IMR-90 (cell line): ENCODE data around the gene OGFOD3. TPM values are rescaled to one million over a fixed set of nuclear protein-coding genes. Genes with fewer than 3 reads are reported as not detected.

ENCODE experiments used
- ATAC-seq: fragments of 200-7000 bp; cut with Tn5 transposase; 2 replicates; pipeline ENCODE4 v1.9.1; 2020; ENCODE audit warnings: low read depth, mild to moderate bottlenecking, moderate library complexity
- BruUV-seq: library from RNA; stranded (reverse); fragments of 400-500 nt; replicated peaks from 2 replicates; lab custom pipeline; 2021; lab: Mats Ljungman, UMichigan
- CTCF ChIA-PET: fragments of 300-600 bp; formaldehyde crosslinking; extraction: SDS; loops from one replicate; lab custom pipeline; 2021; ENCODE audit warnings: antibody characterized with exemption; lab: Yijun Ruan, JAX
- POLR2A ChIA-PET: fragments of 300-600 bp; sonication (Branson Sonifier 250); formaldehyde crosslinking; loops from one replicate; lab custom pipeline; 2022; ENCODE audit warnings: antibody characterized with exemption; ENCODE audit not compliant: unreplicated experiment; lab: Charles Lee
- DNase-seq: peaks from one replicate; pipeline ENCODE4 v3.0.0; 2013
- H2AFZ ChIP-seq: replicated peaks from 2 replicates; pipeline ENCODE3; 2013; ENCODE audit warnings: low read length, mild to moderate bottlenecking; ENCODE audit not compliant: poor library complexity
- H2AK5ac ChIP-seq: 2 replicates; pipeline ENCODE4 v1.6.1; 2013; ENCODE audit warnings: low read depth, low read length, inconsistent platforms
- H2AK9ac ChIP-seq: replicated peaks from 2 replicates; pipeline ENCODE3; 2013; ENCODE audit warnings: mild to moderate bottlenecking, low read depth, low read length, moderate library complexity; ENCODE audit not compliant: poor library complexity
- H2BK120ac ChIP-seq: 2 replicates; pipeline ENCODE4 v1.6.1; 2013; ENCODE audit warnings: low read depth, low read length, inconsistent platforms
- H2BK15ac ChIP-seq: 3 replicates; pipeline ENCODE4 v1.6.1; 2013; ENCODE audit warnings: low read depth, low read length, inconsistent platforms
- H2BK20ac ChIP-seq: 2 replicates; pipeline ENCODE4 v1.6.1; 2013; ENCODE audit warnings: low read depth, mild to moderate bottlenecking, inconsistent platforms, low read length, moderate library complexity
- H2BK5ac ChIP-seq: 2 replicates; pipeline ENCODE4 v1.6.1; 2013; ENCODE audit warnings: mild to moderate bottlenecking, low read depth, low read length, inconsistent platforms; ENCODE audit not compliant: poor library complexity, severe bottlenecking
- H3K14ac ChIP-seq: replicated peaks from 2 replicates; pipeline ENCODE4 v1.6.1; 2013; ENCODE audit warnings: low read depth, low read length, inconsistent platforms
- H3K18ac ChIP-seq: 2 replicates; pipeline ENCODE4 v1.6.1; 2013; ENCODE audit warnings: low read depth, low read length, control low read depth
- H3K23ac ChIP-seq: 2 replicates; pipeline ENCODE4 v1.6.1; 2013; ENCODE audit warnings: low read depth, low read length, inconsistent platforms
- H3K27ac ChIP-seq: 2 replicates; pipeline ENCODE4 v1.5.1; 2013; ENCODE audit warnings: mild to moderate bottlenecking, control low read depth, low read length; ENCODE audit not compliant: insufficient read depth
- H3K27me3 ChIP-seq: 2 replicates; pipeline ENCODE4 v1.6.1; 2013; ENCODE audit warnings: low read length; ENCODE audit not compliant: control insufficient read depth, insufficient read depth
- H3K36me3 ChIP-seq: 2 replicates; pipeline ENCODE4 v1.6.1; 2013; ENCODE audit warnings: low read length, mixed read lengths; ENCODE audit not compliant: control insufficient read depth, insufficient read depth
- H3K4ac ChIP-seq: 2 replicates; pipeline ENCODE4 v1.6.1; 2013; ENCODE audit warnings: low read depth, low read length, inconsistent platforms
- H3K4me1 ChIP-seq: 2 replicates; pipeline ENCODE4 v1.6.1; 2013; ENCODE audit warnings: low read length, mixed read lengths; ENCODE audit not compliant: control insufficient read depth, insufficient read depth
- H3K4me2 ChIP-seq: 2 replicates; pipeline ENCODE4 v1.6.1; 2013; ENCODE audit warnings: low read depth, mild to moderate bottlenecking, control low read depth, low read length, moderate library complexity
- H3K4me3 ChIP-seq: 2 replicates; pipeline ENCODE4 v1.5.1; 2013; ENCODE audit warnings: low read depth, mild to moderate bottlenecking, control low read depth, low read length, moderate library complexity; ENCODE audit not compliant: insufficient read depth
- H3K56ac ChIP-seq: 2 replicates; pipeline ENCODE4 v1.6.1; 2013; ENCODE audit warnings: low read length, inconsistent platforms; ENCODE audit not compliant: insufficient read depth; ENCODE audit errors: extremely low read depth
- H3K79me1 ChIP-seq, 2 experiments: 2 replicates each; pipeline ENCODE4 v1.6.1; 2013; ENCODE audit warnings: low read length in 2 of 2, inconsistent platforms in 1 of 2, low read depth in 1 of 2
- H3K9ac ChIP-seq: 2 replicates; pipeline ENCODE4 v1.6.1; 2013; ENCODE audit warnings: low read depth, low read length, control low read depth
- H3K9me1 ChIP-seq: 2 replicates; pipeline ENCODE4 v1.6.1; 2013; ENCODE audit warnings: low read length, inconsistent platforms; ENCODE audit not compliant: insufficient read depth
- H3K9me3 ChIP-seq: 2 replicates; pipeline ENCODE4 v1.6.1; 2013; ENCODE audit warnings: low read length; ENCODE audit not compliant: control insufficient read depth, insufficient read depth
- H4K20me1 ChIP-seq: 2 replicates; pipeline ENCODE4 v1.6.1; 2013; ENCODE audit warnings: low read length, inconsistent platforms; ENCODE audit not compliant: insufficient read depth
- H4K5ac ChIP-seq: 2 replicates; pipeline ENCODE4 v1.6.1; 2013; ENCODE audit warnings: mild to moderate bottlenecking, low read depth, low read length, control low read depth
- H4K8ac ChIP-seq, 2 experiments: 2 replicates each; pipeline ENCODE4 v1.6.1; 2013; ENCODE audit warnings: low read depth in 2 of 2, low read length in 2 of 2, control low read depth in 1 of 2, inconsistent platforms in 1 of 2
- H4K91ac ChIP-seq: 2 replicates; pipeline ENCODE4 v1.6.1; 2013; ENCODE audit warnings: low read depth, low read length, inconsistent platforms; ENCODE audit not compliant: insufficient read depth
- BHLHE40 ChIP-seq: fragments of 150-350 bp; IDR thresholded peaks from 2 replicates; pipeline ENCODE4 v1.6.1; 2016; ENCODE audit warnings: mild to moderate bottlenecking, low read depth, low read length
- CEBPB ChIP-seq: IDR thresholded peaks from 2 replicates; pipeline ENCODE4 v1.6.1; 2012; ENCODE audit warnings: low read depth, low read length, improper control_type of control experiment
- CHD1 ChIP-seq: IDR thresholded peaks from 2 replicates; pipeline ENCODE4 v1.6.1; 2012; ENCODE audit warnings: low read depth, low read length, improper control_type of control experiment
- FOS ChIP-seq: fragments of 150-350 bp; IDR thresholded peaks from 2 replicates; pipeline ENCODE4 v1.6.1; 2016; ENCODE audit warnings: low read depth, low read length
- MAFK ChIP-seq: IDR thresholded peaks from 2 replicates; pipeline ENCODE4 v1.6.1; 2012; ENCODE audit warnings: low read depth, low read length, improper control_type of control experiment
- MAZ ChIP-seq: IDR thresholded peaks from 2 replicates; pipeline ENCODE4 v1.6.1; 2012; ENCODE audit warnings: low read depth, mild to moderate bottlenecking, low read length, improper control_type of control experiment, moderate library complexity, borderline replicate concordance
- MXI1 ChIP-seq: IDR thresholded peaks from 2 replicates; pipeline ENCODE4 v1.6.1; 2012; ENCODE audit warnings: low read depth, mild to moderate bottlenecking, low read length, moderate library complexity, borderline replicate concordance
- NFE2L2 ChIP-seq: fragments of 150-350 bp; IDR thresholded peaks from 2 replicates; pipeline ENCODE4 v1.6.1; 2016; ENCODE audit warnings: low read depth, mild to moderate bottlenecking, low read length
- POLR2A ChIP-seq: IDR thresholded peaks from 2 replicates; pipeline ENCODE4 v1.6.1; 2012; ENCODE audit warnings: mild to moderate bottlenecking, low read depth, low read length
- RAD21 ChIP-seq: IDR thresholded peaks from 2 replicates; pipeline ENCODE4 v1.6.1; 2012; ENCODE audit warnings: low read length, improper control_type of control experiment
- RCOR1 ChIP-seq: IDR thresholded peaks from 2 replicates; pipeline ENCODE4 v1.6.1; 2012; ENCODE audit warnings: mild to moderate bottlenecking, low read length, improper control_type of control experiment; ENCODE audit not compliant: insufficient replicate concordance
- RFX5 ChIP-seq: IDR thresholded peaks from 2 replicates; pipeline ENCODE4 v1.8.0; 2012; ENCODE audit warnings: low read depth, mild to moderate bottlenecking, low read length, moderate library complexity
- SMC3 ChIP-seq: fragments of 150-350 bp; IDR thresholded peaks from 2 replicates; pipeline ENCODE4 v1.6.1; 2016; ENCODE audit warnings: low read depth, mild to moderate bottlenecking, antibody characterized with exemption, low read length, moderate library complexity
- WGBS, 2 experiments: methylation state at CpG; one replicate each; pipeline versions ENCODE4 v1.1.5 to v1.1.7; 2013; ENCODE audit warnings: missing lambda C conversion rate in 2 of 2; ENCODE audit not compliant: insufficient read length in 1 of 2; ENCODE audit errors: extremely low coverage in 2 of 2; 5-methylcytosine and 5-hydroxymethylcytosine counted together
- dilution Hi-C: fragments of 300-500 bp; cut with HindIII; formaldehyde crosslinking; loops from one replicate; pipeline ENCODE4 v1.14.3; 2018; ENCODE audit warnings: low sequenced_read_pairs; ENCODE audit not compliant: unreplicated experiment
- in situ Hi-C: fragments of 300-500 bp; cut with MboI; formaldehyde crosslinking; loops from 3 replicates; pipeline ENCODE4 v1.14.3; 2019; ENCODE audit warnings: low sequenced_read_pairs, inconsistent platforms, mixed read lengths
- intact Hi-C: fragments of 100-400 bp; cut with micrococcal nuclease; formaldehyde crosslinking; loops from 2 replicates; pipeline ENCODE4 v1.10.0; 2022
- polyA plus RNA-seq, 3 experiments: library from polyadenylated mRNA; depleted of rRNA; stranded (reverse); fragments of >200 nt; gene quantifications; 2 replicates each; pipeline ENCODE4 v1.2.3, GENCODE V29; 2012; ENCODE audit warnings: low replicate concordance in 1 of 3
- total RNA-seq: library from RNA; depleted of rRNA; stranded (reverse); fragments of >200 nt; gene quantifications from 2 replicates; pipeline ENCODE4 v1.2.3, GENCODE V29; 2012
- TF ChIP-seq, protein P1 (sequence below): conservative IDR thresholded peaks from 2 replicates; pipeline ENCODE4 v1.5.1; 2012; ENCODE audit warnings: mild to moderate bottlenecking, low read depth, low read length, improper control_type of control experiment
- TF ChIP-seq, protein P2 (sequence below): fragments of 150-350 bp; IDR thresholded peaks from 2 replicates; pipeline ENCODE4 v1.6.1; 2017; ENCODE audit warnings: mild to moderate bottlenecking, antibody characterized with exemption, low read length, low read depth

Gene OGFOD3
- total and polyA plus RNA-seq, 2 of the 4 experiments (the other 2 are of a cell fraction): 25.3 to 33.4 TPM

DNA sequence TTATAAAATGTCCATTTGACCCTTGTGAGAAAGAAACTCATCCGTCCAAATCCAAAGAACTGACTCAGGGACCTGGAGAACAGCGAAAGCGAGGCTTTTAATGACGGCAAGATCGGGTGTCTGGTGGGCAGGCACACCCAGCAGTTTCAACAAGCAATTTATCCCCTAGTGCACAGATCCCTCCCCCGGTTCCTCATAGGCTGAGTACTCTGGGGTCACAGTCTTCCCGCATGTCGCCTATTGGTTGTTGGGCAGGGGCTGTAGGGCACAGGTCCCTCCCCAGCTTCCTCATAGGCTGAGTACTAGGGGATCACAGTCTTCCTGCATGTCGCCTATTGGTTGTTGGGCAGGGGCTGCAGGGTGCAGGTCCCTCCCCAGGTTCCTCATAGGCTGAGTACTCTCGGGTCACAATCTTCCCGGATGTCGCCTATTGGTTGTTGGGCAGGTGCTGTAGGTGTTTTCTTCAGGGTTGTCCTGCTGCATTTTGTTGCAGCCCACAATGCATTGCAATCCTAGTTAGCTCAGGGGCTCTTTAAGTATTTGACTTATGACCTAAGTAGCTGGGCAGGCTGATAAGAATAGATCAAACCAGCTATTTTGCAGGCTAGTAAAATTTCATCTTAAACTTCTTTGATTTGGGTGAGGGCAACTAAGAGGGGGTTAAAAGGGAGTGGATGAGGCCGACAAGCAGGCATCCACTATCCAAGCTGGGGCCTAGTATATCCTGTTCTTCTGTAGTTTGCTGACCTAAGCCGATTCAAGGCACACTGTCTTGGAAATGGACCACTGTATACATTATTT is 50.5 kb downstream of the OGFOD3 start:
- H2BK15ac ChIP-seq: no peak overlapping the region
- H3K23ac ChIP-seq: no peak overlapping the region
- H3K27ac ChIP-seq: no peak overlapping the region
- DNase-seq: peak; percentile 11
- H3K4me2 ChIP-seq: no peak overlapping the region
- no peaks in the 10 kb centered on the region for H4K20me1 ChIP-seq
- no peak overlapping the region for H2AK5ac ChIP-seq
- WGBS, 2 experiments: 77% methylated on average over 3 of the region's 14 CpGs; no CpG with 5 or more reads in 1 of the 2 experiments
- H3K27me3 ChIP-seq: peaks cover 44% of the 10 kb centered on the region
- H4K5ac ChIP-seq: no peak overlapping the region
- no peaks in the 10 kb centered on the region for H3K9me3 ChIP-seq
- BruUV-seq: no TSS peak
- no peak overlapping the region for H2BK5ac ChIP-seq
- peak; percentile 42; the same call in 1 of the 2 replicates for ATAC-seq
- H3K56ac ChIP-seq: no peak overlapping the region
- CTCF ChIA-PET: no interaction called here
- no peak overlapping the region for H3K14ac ChIP-seq
- H3K4ac ChIP-seq: no peak overlapping the region
- intact Hi-C loops (no loop called here), dilution Hi-C loops (no loop called here), in situ Hi-C loops (no loop called here)
- no peaks in the 10 kb centered on the region for H3K9me1 ChIP-seq
- no peak overlapping the region for H4K8ac ChIP-seq
- H2BK120ac ChIP-seq: no peak overlapping the region
- H2AK9ac ChIP-seq: no peak overlapping the region
- POLR2A ChIA-PET: no interaction called here
- no peak overlapping the region for H4K91ac ChIP-seq
- H3K9ac ChIP-seq: no peak overlapping the region
- no peaks in the 10 kb centered on the region for H3K36me3 ChIP-seq
- TF ChIP-seq CEBPB (no peak), MAZ (no peak), SMC3 (no peak), FOS (no peak), RCOR1 (no peak), POLR2A (no peak), NFE2L2 (no peak), RAD21 (no peak), RFX5 (no peak), CHD1 (no peak), MAFK (no peak), MXI1 (no peak), BHLHE40 (no peak)
- TF ChIP-seq, protein P1, sequence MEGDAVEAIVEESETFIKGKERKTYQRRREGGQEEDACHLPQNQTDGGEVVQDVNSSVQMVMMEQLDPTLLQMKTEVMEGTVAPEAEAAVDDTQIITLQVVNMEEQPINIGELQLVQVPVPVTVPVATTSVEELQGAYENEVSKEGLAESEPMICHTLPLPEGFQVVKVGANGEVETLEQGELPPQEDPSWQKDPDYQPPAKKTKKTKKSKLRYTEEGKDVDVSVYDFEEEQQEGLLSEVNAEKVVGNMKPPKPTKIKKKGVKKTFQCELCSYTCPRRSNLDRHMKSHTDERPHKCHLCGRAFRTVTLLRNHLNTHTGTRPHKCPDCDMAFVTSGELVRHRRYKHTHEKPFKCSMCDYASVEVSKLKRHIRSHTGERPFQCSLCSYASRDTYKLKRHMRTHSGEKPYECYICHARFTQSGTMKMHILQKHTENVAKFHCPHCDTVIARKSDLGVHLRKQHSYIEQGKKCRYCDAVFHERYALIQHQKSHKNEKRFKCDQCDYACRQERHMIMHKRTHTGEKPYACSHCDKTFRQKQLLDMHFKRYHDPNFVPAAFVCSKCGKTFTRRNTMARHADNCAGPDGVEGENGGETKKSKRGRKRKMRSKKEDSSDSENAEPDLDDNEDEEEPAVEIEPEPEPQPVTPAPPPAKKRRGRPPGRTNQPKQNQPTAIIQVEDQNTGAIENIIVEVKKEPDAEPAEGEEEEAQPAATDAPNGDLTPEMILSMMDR: no peak
- TF ChIP-seq, protein P2, sequence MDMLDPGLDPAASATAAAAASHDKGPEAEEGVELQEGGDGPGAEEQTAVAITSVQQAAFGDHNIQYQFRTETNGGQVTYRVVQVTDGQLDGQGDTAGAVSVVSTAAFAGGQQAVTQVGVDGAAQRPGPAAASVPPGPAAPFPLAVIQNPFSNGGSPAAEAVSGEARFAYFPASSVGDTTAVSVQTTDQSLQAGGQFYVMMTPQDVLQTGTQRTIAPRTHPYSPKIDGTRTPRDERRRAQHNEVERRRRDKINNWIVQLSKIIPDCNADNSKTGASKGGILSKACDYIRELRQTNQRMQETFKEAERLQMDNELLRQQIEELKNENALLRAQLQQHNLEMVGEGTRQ: no peak
- no peaks in the 10 kb centered on the region for H3K4me1 ChIP-seq
- no peaks in the 10 kb centered on the region for H3K79me1 ChIP-seq
- no peak overlapping the region for H3K4me3 ChIP-seq
- H3K18ac ChIP-seq: no peak overlapping the region
- H2BK20ac ChIP-seq: no peak overlapping the region
- H2AFZ ChIP-seq: no peak overlapping the region
